ENCODE measurements around the gene TCAIM. TPM values are rescaled to one million over a fixed set of nuclear protein-coding genes. Genes with fewer than 3 reads are reported as not detected.
A peak's percentile ranks its signal among the peaks of the same experiment; 100 is the strongest.
"Not testable (repeated sequence)": the region's sequence is repeated elsewhere in the genome, so short reads cannot be mapped to it uniquely, and the experiment has no call there.

The TCAIM gene
- total and polyA plus RNA-seq, 2 experiments from 2014 or later: 20.7 to 36.3 TPM

GRCh38 chr3:44416031-44417030 lies 77.8 kb downstream of the TCAIM start:
- Histone ChIP-seq H3K4me2 (no peak overlapping the region), H4K20me1 (ENCODE audit: insufficient read depth, poor library complexity, severe bottlenecking) (no peaks in the 10 kb centered on the region), H3K9me3 (ENCODE audit: low read depth) (no peaks in the 10 kb centered on the region), H3K4me3 (no peak overlapping the region), H3K27me3 (no peaks in the 10 kb centered on the region), H2AFZ (no peak overlapping the region), H3K36me3 (replicated peaks; ENCODE audit: insufficient read depth, low read depth) (no peaks in the 10 kb centered on the region), H3K4me1 (ENCODE audit: insufficient read depth) (no peaks in the 10 kb centered on the region), H3K27ac (no peak overlapping the region), H3K79me2 (no peaks in the 10 kb centered on the region), H3K9me2 (replicated peaks; ENCODE audit: insufficient read depth) (no peaks in the 10 kb centered on the region)
- no peak for DNase-seq (ENCODE audit: low spot score)
- no peak for TF ChIP-seq EZH2 (IDR thresholded peaks at IDR 0.05; ENCODE audit: borderline replicate concordance)
- no peak for TF ChIP-seq CTCF (IDR thresholded peaks at IDR 0.05; ENCODE audit: poor library complexity)
- TF ChIP-seq EZH2phosphoT487 (IDR thresholded peaks at IDR 0.05; ENCODE audit: low read depth, severe bottlenecking, unreplicated experiment): no peak
- WGBS (ENCODE audit: low lambda C conversion rate, missing lambda C conversion rate): 91% methylated on average over 11 of the region's 11 CpGs

DNA sequence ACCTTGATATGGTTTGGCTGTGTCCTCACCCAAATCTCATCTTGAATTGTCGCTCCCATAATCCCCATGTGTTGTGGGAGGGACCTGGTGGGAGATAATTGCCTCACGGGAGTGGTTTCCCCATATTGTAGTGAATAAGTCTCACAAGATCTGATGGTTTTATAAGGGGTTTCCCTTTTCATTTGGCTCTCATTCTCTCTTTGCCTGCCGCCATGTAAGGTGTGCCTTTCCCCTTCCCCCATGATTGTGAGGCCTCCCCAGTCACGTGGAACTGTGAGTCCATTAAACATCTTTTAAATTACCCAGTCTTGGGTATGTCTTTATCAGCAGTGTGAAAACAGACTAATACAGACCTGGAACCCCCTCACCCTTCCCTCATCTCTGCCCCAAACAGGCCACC lies 79.6 kb downstream of the TCAIM start:
- not testable (repeated sequence) for H3K4me1 ChIP-seq (ENCODE audit: insufficient read depth); H3K9me2 ChIP-seq (replicated peaks; ENCODE audit: insufficient read depth); H3K36me3 ChIP-seq (replicated peaks; ENCODE audit: insufficient read depth, low read depth); H2AFZ ChIP-seq; H3K4me2 ChIP-seq; H3K4me3 ChIP-seq; H3K9me3 ChIP-seq (ENCODE audit: low read depth); H4K20me1 ChIP-seq (ENCODE audit: insufficient read depth, poor library complexity, severe bottlenecking); H3K27ac ChIP-seq; DNase-seq (ENCODE audit: low spot score); H3K79me2 ChIP-seq; H3K27me3 ChIP-seq
- 94% methylated on average over 4 of the region's 4 CpGs for WGBS (ENCODE audit: low lambda C conversion rate, missing lambda C conversion rate)

DNA sequence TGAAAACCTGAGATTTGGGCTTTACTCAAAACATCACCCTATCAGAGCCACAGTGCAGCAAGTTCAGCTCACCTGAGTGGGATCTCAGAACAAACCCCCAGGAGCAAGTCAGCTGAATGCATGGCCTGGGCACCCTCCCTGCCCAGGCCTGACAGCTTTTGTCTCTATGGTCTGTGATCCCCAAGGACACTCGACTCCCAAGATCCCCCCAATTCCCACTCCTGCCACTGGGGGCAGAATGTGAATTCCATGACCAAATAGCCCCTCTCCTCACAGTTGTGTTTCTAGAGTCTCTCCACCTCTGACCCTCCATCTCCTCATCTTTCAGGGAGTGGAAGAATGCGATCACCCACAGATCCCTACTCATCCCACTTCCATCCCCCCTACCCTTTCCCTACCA lies 80.0 kb downstream of the TCAIM start:
- Histone ChIP-seq H3K4me2 (no peak overlapping the region), H3K9me2 (replicated peaks; ENCODE audit: insufficient read depth) (no peaks in the 10 kb centered on the region), H3K27ac (no peak overlapping the region), H4K20me1 (ENCODE audit: insufficient read depth, poor library complexity, severe bottlenecking) (no peaks in the 10 kb centered on the region), H2AFZ (no peak overlapping the region), H3K9me3 (ENCODE audit: low read depth) (no peaks in the 10 kb centered on the region), H3K79me2 (no peaks in the 10 kb centered on the region), H3K4me3 (no peak overlapping the region), H3K36me3 (replicated peaks; ENCODE audit: insufficient read depth, low read depth) (no peaks in the 10 kb centered on the region), H3K4me1 (ENCODE audit: insufficient read depth) (no peaks in the 10 kb centered on the region), H3K27me3 (no peaks in the 10 kb centered on the region)
- no peak for DNase-seq (ENCODE audit: low spot score)
- no peak for TF ChIP-seq EZH2phosphoT487 (IDR thresholded peaks at IDR 0.05; ENCODE audit: low read depth, severe bottlenecking, unreplicated experiment)
- peak; percentile 11 for TF ChIP-seq CTCF (IDR thresholded peaks at IDR 0.05; ENCODE audit: poor library complexity)
- WGBS (ENCODE audit: low lambda C conversion rate, missing lambda C conversion rate): 93% methylated on average over 2 of the region's 2 CpGs

DNA sequence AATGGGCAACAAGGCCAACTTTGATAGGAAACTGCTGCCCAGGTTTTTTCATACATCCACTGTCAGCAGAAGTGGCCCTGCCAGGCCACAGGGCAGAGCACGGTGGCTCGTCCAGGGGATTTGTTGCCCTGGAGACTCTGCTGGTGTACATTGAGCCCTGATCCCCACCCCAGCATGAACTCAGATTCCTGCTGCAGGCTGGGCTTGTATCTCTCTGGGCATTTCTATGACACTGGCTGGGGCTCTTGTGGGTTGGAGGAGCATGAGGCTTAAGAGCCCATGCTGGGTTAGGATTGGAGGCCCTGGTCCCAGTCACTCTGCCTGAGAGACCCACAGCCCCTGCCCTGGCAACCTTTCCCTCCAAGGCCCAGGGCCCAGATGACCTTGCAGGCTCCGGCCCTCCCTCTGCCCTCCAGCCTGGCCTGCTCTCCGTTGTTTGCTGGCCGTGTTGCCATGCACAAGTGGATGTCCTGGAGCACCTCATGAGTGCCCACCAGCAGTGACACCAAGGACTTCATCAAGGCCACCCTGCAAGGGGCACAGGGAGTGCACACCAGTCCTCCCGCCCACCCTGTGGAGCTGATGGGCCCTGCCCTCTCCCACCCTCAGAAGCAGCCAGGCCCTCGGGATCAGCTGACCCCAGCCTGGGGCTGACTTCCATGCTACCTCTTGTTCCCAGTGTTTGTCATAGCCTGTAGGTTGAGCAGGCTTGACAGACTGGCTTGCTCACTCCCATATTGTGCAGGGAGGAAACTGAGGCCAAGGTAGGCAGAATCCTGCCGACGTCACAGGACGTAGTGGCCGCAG lies 80.8 kb downstream of the TCAIM start:
- H3K36me3 ChIP-seq (replicated peaks; ENCODE audit: insufficient read depth, low read depth): no peaks in the 10 kb centered on the region
- no peak overlapping the region for H3K4me2 ChIP-seq
- TF ChIP-seq EZH2 (IDR thresholded peaks at IDR 0.05; ENCODE audit: borderline replicate concordance): no peak
- no peaks in the 10 kb centered on the region for H3K79me2 ChIP-seq
- no peaks in the 10 kb centered on the region for H3K4me1 ChIP-seq (ENCODE audit: insufficient read depth)
- no peaks in the 10 kb centered on the region for H3K27me3 ChIP-seq
- H4K20me1 ChIP-seq (ENCODE audit: insufficient read depth, poor library complexity, severe bottlenecking): no peaks in the 10 kb centered on the region
- H3K9me3 ChIP-seq (ENCODE audit: low read depth): no peaks in the 10 kb centered on the region
- WGBS (ENCODE audit: low lambda C conversion rate, missing lambda C conversion rate): 74% methylated on average over 11 of the region's 11 CpGs
- no peak overlapping the region for H3K27ac ChIP-seq
- no peak overlapping the region for H2AFZ ChIP-seq
- no peaks in the 10 kb centered on the region for H3K9me2 ChIP-seq (replicated peaks; ENCODE audit: insufficient read depth)
- no peak for DNase-seq (ENCODE audit: low spot score)
- no peak overlapping the region for H3K4me3 ChIP-seq

All from hepatocyte (in vitro differentiated cells).